Right cardiac atrium (tissue), 5 donors: ENCODE results near the gene DNAH17. TPM values are rescaled to one million over a fixed set of nuclear protein-coding genes. Genes with fewer than 3 reads are reported as not detected.
A peak's percentile ranks its signal among the peaks of the same experiment; 100 is the strongest.

Experiments used
- ATAC-seq, 2 donors: fragments of 200-7000 bp; cut with Tn5 transposase; one replicate each; pipeline versions ENCODE4 v1.8.0 to v1.9.1; 2020; ENCODE audit warnings: moderate library complexity in 2 of 2, mild to moderate bottlenecking in 1 of 2
- DNase-seq, 3 donors: peaks; one replicate each; pipeline ENCODE4 v3.0.0-alpha.2; 2020
- H3K27ac ChIP-seq: one replicate; pipeline ENCODE4 v1.5.1; 2013; ENCODE audit warnings: mild to moderate bottlenecking, low read length, control low read depth, moderate library complexity
- H3K27me3 ChIP-seq: one replicate; pipeline ENCODE4 v1.6.1; 2013; ENCODE audit not compliant: control insufficient read depth, insufficient read depth
- H3K4me1 ChIP-seq: one replicate; pipeline ENCODE4 v1.6.1; 2013; ENCODE audit warnings: low read length; ENCODE audit not compliant: control insufficient read depth, insufficient read depth
- H3K4me3 ChIP-seq: one replicate; pipeline ENCODE4 v1.5.1; 2013; ENCODE audit warnings: low read length, control low read depth
- H3K9me3 ChIP-seq: one replicate; pipeline ENCODE4 v1.6.1; 2013; ENCODE audit warnings: low read length; ENCODE audit not compliant: control insufficient read depth
- WGBS: extraction: QIAGEN DNeasy Blood & Tissue Kit; methylation state at CpG from one replicate; pipeline ENCODE4 v1.1.7; 2013; 5-methylcytosine and 5-hydroxymethylcytosine counted together
- intact Hi-C, 4 donors: fragments of 100-400 bp; cut with DNase I; formaldehyde crosslinking; loops; one replicate each; pipeline versions ENCODE4 v1.11.0 to v1.14.0; 2022 to 2023
- polyA plus RNA-seq: library from polyadenylated mRNA; stranded (reverse); fragments of 200-250 nt; gene quantifications from one replicate; pipeline ENCODE4 v1.2.3, GENCODE V29; 2013
- total RNA-seq, 4 donors: library from RNA; stranded (reverse); fragmentation: NEBNext Ultra II Directional; extraction: Animal tissue kit (Norgen Biotek cat#: 25700); gene quantifications; one replicate each; pipeline ENCODE4 v1.2.1, GENCODE V29; 2021
- donor health status: healthy with polysubstance abuse.
- donor health status: DM: no; HTN: yes; CAD: no.
- donor health status: DM: no; HTN: no; CAD: no.
- donor health status: DM: no; HTN: yes; CAD: no; lungs with severe emphysema.
- donor health status: DM: yes; HTN: yes; CAD: no.

Gene DNAH17
- total and polyA plus RNA-seq, 5 donors, result 0.06 to 0.28 (median 0.19) TPM; not detected in 1

- WGBS, result 89% methylated on average over 21 of the region's 21 CpGs
- Histone ChIP-seq H3K27ac (no peak overlapping the region), H3K27me3 (no peaks in the 10 kb centered on the region), H3K4me1 (no peaks in the 10 kb centered on the region), H3K9me3 (no peaks in the 10 kb centered on the region), H3K4me3 (no peak overlapping the region)
- intact Hi-C loops, result loop anchor here (5.0 kb wide), 2 partner anchors 207 to 297 kb away; no protein-coding TSS in a partner anchor
- ATAC-seq (no peak), DNase-seq (peak in 1 of 3 donors; percentile 30)
These were observed 77.3 kb downstream of the DNAH17 start for GRCh38 chr17:78499715-78500540.

DNA sequence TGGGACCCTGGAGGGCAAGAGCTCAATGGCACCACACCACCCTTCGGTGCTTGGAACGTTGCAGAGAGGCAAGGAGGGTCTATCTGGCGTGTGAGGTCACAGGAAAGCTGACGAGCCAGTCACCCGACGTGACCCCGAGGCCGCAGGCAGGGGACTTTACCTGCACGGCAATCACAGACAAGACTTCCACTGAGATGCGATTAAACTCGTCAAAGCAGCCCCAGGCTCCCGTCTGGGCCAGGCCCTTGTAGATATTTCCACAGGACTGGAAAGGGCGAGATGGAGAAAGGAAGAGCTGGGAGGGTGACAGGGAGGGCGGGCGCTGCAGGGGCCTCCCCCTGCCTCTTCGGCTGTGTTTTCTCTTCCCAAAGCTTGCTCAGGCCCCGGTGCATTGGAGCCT is 78.3 kb downstream of the DNAH17 start:
- Histone ChIP-seq H3K4me3 (no peak overlapping the region), H3K27me3 (no peaks in the 10 kb centered on the region), H3K4me1 (no peaks in the 10 kb centered on the region), H3K27ac (no peak overlapping the region), H3K9me3 (no peaks in the 10 kb centered on the region)
- intact Hi-C loops, result loop anchor here (5.0 kb wide), 2 partner anchors 208 to 298 kb away; no protein-coding TSS in a partner anchor
- DNase-seq, result peak in 2 of 3 donors; percentile 39 to 48
- WGBS, result 52% methylated on average over 17 of the region's 17 CpGs
- peak in 1 of 2 donors; percentile 11 for ATAC-seq

GRCh38 chr17:78497115-78497540 is 80.1 kb downstream of the DNAH17 start:
- WGBS, result 18% methylated on average over 10 of the region's 10 CpGs
- ATAC-seq (peak; percentile 78 to 79), DNase-seq (peak; percentile 66 to 85 (median 84))
- no peak overlapping the region for H3K27ac ChIP-seq
- H3K4me1 ChIP-seq, result no peaks in the 10 kb centered on the region
- intact Hi-C loops, result loop anchor here (2.0 to 5.0 kb wide), 4 partner anchors 210 to 300 kb away; no protein-coding TSS in a partner anchor
- H3K4me3 ChIP-seq, result no peak overlapping the region
- no peaks in the 10 kb centered on the region for H3K27me3 ChIP-seq
- H3K9me3 ChIP-seq, result no peaks in the 10 kb centered on the region

DNA sequence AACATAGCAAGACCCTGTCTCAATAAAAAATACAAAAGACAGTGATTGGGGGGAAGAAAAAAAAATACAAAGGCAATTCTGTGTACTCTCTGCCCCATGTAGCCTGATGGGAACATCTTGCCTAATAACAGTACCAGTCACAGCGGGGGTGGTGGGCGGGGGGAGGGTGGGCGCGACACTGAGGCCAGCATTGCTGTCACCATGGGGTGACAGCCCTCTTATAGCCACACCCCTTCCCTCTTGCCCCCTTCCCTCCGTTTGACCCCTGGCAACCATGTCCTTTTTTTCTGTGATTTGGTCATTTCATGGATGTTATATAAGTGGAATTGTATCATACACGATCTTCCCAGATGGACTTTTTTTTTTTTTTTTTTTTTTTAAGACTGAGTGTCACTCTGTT is 80.9 kb downstream of the DNAH17 start:
- no peaks in the 10 kb centered on the region for H3K9me3 ChIP-seq
- no peaks in the 10 kb centered on the region for H3K27me3 ChIP-seq
- ATAC-seq (no peak), DNase-seq (no peak)
- no peaks in the 10 kb centered on the region for H3K4me1 ChIP-seq
- no peak overlapping the region for H3K4me3 ChIP-seq
- no peak overlapping the region for H3K27ac ChIP-seq
- 69% methylated on average over 6 of the region's 6 CpGs for WGBS
- intact Hi-C loops, result loop anchor here (2.0 to 5.0 kb wide), 4 partner anchors 210 to 301 kb away; no protein-coding TSS in a partner anchor

GRCh38 chr17:78495634-78496033 is 81.6 kb downstream of the DNAH17 start:
- no peak overlapping the region for H3K4me3 ChIP-seq
- H3K27me3 ChIP-seq, result no peaks in the 10 kb centered on the region
- ATAC-seq, result no peak
- H3K4me1 ChIP-seq, result no peaks in the 10 kb centered on the region
- H3K27ac ChIP-seq, result no peak overlapping the region
- peak in 1 of 3 donors; percentile 43 for DNase-seq
- 88% methylated on average over 14 of the region's 14 CpGs for whole genome bisulfite sequencing
- no peaks in the 10 kb centered on the region for H3K9me3 ChIP-seq
- intact Hi-C loops, result loop anchor here (2.0 to 5.0 kb wide), 4 partner anchors 211 to 302 kb away; no protein-coding TSS in a partner anchor

DNA sequence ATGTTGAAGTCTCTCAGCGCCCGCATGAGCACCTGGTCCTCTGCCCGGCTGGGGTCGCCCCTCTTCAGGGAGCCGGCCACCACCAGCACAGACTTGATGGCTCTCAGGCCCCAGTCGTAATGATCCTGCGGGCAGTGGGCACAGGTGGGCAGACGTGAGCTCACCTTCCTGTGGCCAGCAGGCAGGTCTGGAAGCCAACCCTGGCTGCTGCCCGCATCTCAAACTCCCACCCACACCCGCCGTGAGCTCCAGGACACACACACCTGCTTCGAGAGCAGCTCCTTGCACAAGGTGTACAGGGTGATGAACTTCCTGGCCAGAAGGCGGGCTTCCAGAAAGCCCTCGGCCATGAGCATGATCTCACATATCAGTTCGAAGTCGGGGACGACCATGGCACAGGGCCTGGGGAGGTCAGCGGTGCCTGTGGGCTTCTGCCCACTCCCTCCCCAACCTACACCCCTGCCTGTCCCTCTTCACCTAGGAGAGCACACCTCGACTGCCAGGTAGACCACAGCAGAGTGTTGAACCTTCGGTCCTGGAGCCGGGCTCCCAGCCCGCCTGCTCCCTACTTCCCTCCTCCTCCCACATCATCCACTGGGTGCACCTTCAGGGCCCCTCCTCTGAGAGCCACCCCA is 82.4 kb downstream of the DNAH17 start:
- no peak overlapping the region for H3K4me3 ChIP-seq
- intact Hi-C loops, result loop anchor here (5.0 kb wide), 2 partner anchors 212 to 302 kb away; no protein-coding TSS in a partner anchor
- H3K9me3 ChIP-seq, result no peaks in the 10 kb centered on the region
- DNase-seq (peak in 1 of 3 donors; percentile 37), ATAC-seq (no peak)
- H3K4me1 ChIP-seq, result no peaks in the 10 kb centered on the region
- no peak overlapping the region for H3K27ac ChIP-seq
- 89% methylated on average over 22 of the region's 22 CpGs for WGBS
- no peaks in the 10 kb centered on the region for H3K27me3 ChIP-seq

- H3K27ac ChIP-seq, result no peak overlapping the region
These were observed 83.1 kb downstream of the DNAH17 start for GRCh38 chr17:78493853-78494695.

GRCh38 chr17:78493450-78493849 is 83.7 kb downstream of the DNAH17 start:
- ATAC-seq, result peak; percentile 22 to 66
- DNase-seq, result peak in 1 of 3 donors; percentile 52
- no peak overlapping the region for H3K4me3 ChIP-seq
- 59% methylated on average over 9 of the region's 9 CpGs for WGBS
- intact Hi-C loops, result loop anchor here in 1 of 4 donors (5.0 kb wide), 1 partner anchor 304 kb away; no protein-coding TSS in a partner anchor
- no peak overlapping the region for H3K27ac ChIP-seq
- no peaks in the 10 kb centered on the region for H3K9me3 ChIP-seq
- no peaks in the 10 kb centered on the region for H3K27me3 ChIP-seq
- H3K4me1 ChIP-seq, result no peaks in the 10 kb centered on the region

More at GRCh38 chr17:78493853-78494695, 83.1 kb downstream of the DNAH17 start:
- H3K4me3 ChIP-seq, result no peak overlapping the region
- no peaks in the 10 kb centered on the region for H3K4me1 ChIP-seq
- WGBS, result 70% methylated on average over 42 of the region's 42 CpGs
- H3K9me3 ChIP-seq, result no peaks in the 10 kb centered on the region
- DNase-seq, result peak in 1 of 3 donors; percentile 43
- ATAC-seq, result no peak
- H3K27me3 ChIP-seq, result no peaks in the 10 kb centered on the region
- intact Hi-C loops, result loop anchor here in 1 of 4 donors (5.0 kb wide), 1 partner anchor 303 kb away; no protein-coding TSS in a partner anchor

GRCh38 chr17:78492116-78492799 is 84.9 kb downstream of the DNAH17 start:
- no peak overlapping the region for H3K4me3 ChIP-seq
- intact Hi-C loops, result loop anchor here in 1 of 4 donors (5.0 kb wide), 1 partner anchor 305 kb away; no protein-coding TSS in a partner anchor
- no peak for ATAC-seq
- 92% methylated on average over 26 of the region's 26 CpGs for WGBS
- DNase-seq, result peak in 1 of 3 donors; percentile 37
- no peaks in the 10 kb centered on the region for H3K27me3 ChIP-seq
- no peaks in the 10 kb centered on the region for H3K9me3 ChIP-seq
- H3K27ac ChIP-seq, result no peak overlapping the region
- H3K4me1 ChIP-seq, result no peaks in the 10 kb centered on the region
